GM18517 (cell line): Measurements from ENCODE around the gene TOMM6.
A peak's percentile ranks its signal among the peaks of the same experiment; 100 is the strongest.

Experiments used
- ATAC-seq: cut with Tn5 transposase; IDR thresholded peaks from one replicate; pipeline ENCODE4 v1.9.1; 2021; ENCODE audit warnings: mild to moderate bottlenecking, moderate library complexity; ENCODE audit not compliant: unreplicated experiment

The TOMM6 gene

GRCh38 chr6:41787219-41787917 is at the start of gene TOMM6:
Gene TOMM6 (plus strand): TSS chr6:41787694. CDS start chr6:41787698, 4 bp downstream.
- ATAC-seq: peak; percentile 75

GRCh38 chr6:41739041-41739440 is 48.5 kb upstream of the TOMM6 start:
- ATAC-seq: no peak

- ATAC-seq: no peak
Measured at GRCh38 chr6:41740366-41741162, 46.9 kb upstream of the TOMM6 start.

- ATAC-seq: no peak
Measured at GRCh38 chr6:41741625-41742490, 45.6 kb upstream of the TOMM6 start.

- ATAC-seq: no peak
Measured at GRCh38 chr6:41743406-41744235, 43.9 kb upstream of the TOMM6 start.

GRCh38 chr6:41744236-41744787 is 43.2 kb upstream of the TOMM6 start:
- no peak for ATAC-seq

- ATAC-seq: no peak
Measured at GRCh38 chr6:41746107-41746506, 41.4 kb upstream of the TOMM6 start.

- ATAC-seq: no peak
Measured at GRCh38 chr6:41747256-41748101, 40.0 kb upstream of the TOMM6 start, which contains the start of gene PGC. Gene PGC (minus strand): TSS chr6:41747397. CDS start chr6:41747334, 63 bp downstream.

- ATAC-seq: no peak
Measured at GRCh38 chr6:41748102-41748477, 39.4 kb upstream of the TOMM6 start.

GRCh38 chr6:41748542-41748941 is 39.0 kb upstream of the TOMM6 start:
- no peak for ATAC-seq

- ATAC-seq: no peak
Measured at GRCh38 chr6:41750374-41750773, 37.1 kb upstream of the TOMM6 start.

GRCh38 chr6:41755895-41756294 is 31.6 kb upstream of the TOMM6 start:
- ATAC-seq: no peak

GRCh38 chr6:41756354-41756753 is 31.1 kb upstream of the TOMM6 start:
- no peak for ATAC-seq

- no peak for ATAC-seq
Measured at GRCh38 chr6:41757271-41757670, 30.2 kb upstream of the TOMM6 start.

- ATAC-seq: no peak
Measured at GRCh38 chr6:41757931-41758640, 29.4 kb upstream of the TOMM6 start.

- ATAC-seq: no peak
Measured at GRCh38 chr6:41758641-41759035, 28.9 kb upstream of the TOMM6 start.

- no peak for ATAC-seq
Measured at GRCh38 chr6:41759106-41759904, 28.2 kb upstream of the TOMM6 start.
